ENCODE data around the gene KLHL11.
A peak's percentile ranks its signal among the peaks of the same experiment; 100 is the strongest.
"Not testable (repeated sequence)": the region's sequence is repeated elsewhere in the genome, so short reads cannot be mapped to it uniquely, and the experiment has no call there.

KLHL11 gene

GRCh38 chr17:41885733-41886132 is 20.5 kb upstream of the KLHL11 start:
- DNase-seq (ENCODE audit: low read depth), result no peak

- no peak for DNase-seq (ENCODE audit: low read depth)
Observed at GRCh38 chr17:41882756-41883155, 17.5 kb upstream of the KLHL11 start.

GRCh38 chr17:41880130-41880529 is 14.9 kb upstream of the KLHL11 start:
- no peak for DNase-seq (ENCODE audit: low read depth)

GRCh38 chr17:41874293-41874670 is 9.1 kb upstream of the KLHL11 start:
- not testable (repeated sequence) for DNase-seq (ENCODE audit: low read depth)

- no peak for DNase-seq (ENCODE audit: low read depth)
Observed at GRCh38 chr17:41873559-41874292, 8.5 kb upstream of the KLHL11 start.

GRCh38 chr17:41871789-41872188 is 6.6 kb upstream of the KLHL11 start:
- no peak for DNase-seq (ENCODE audit: low read depth)

GRCh38 chr17:41870627-41871026 is 5.4 kb upstream of the KLHL11 start:
- no peak for DNase-seq (ENCODE audit: low read depth)

- no peak for DNase-seq (ENCODE audit: low read depth)
Observed at GRCh38 chr17:41870097-41870496, 4.9 kb upstream of the KLHL11 start.

GRCh38 chr17:41869426-41869825 is 4.2 kb upstream of the KLHL11 start:
- no peak for DNase-seq (ENCODE audit: low read depth)

GRCh38 chr17:41868568-41868967 is 3.3 kb upstream of the KLHL11 start:
- no peak for DNase-seq (ENCODE audit: low read depth)

- no peak for DNase-seq (ENCODE audit: low read depth)
Observed at GRCh38 chr17:41865596-41865893, 322 bp upstream of the KLHL11 start.

- peak; percentile 37 for DNase-seq (ENCODE audit: low read depth)
Observed at GRCh38 chr17:41864498-41864835, 756 bp downstream of the KLHL11 start.

GRCh38 chr17:41863074-41863848 is 2.0 kb downstream of the KLHL11 start:
- no peak for DNase-seq (ENCODE audit: low read depth)

GRCh38 chr17:41860254-41860931 is 4.8 kb downstream of the KLHL11 start:
- DNase-seq (ENCODE audit: low read depth), result no peak

GRCh38 chr17:41851382-41851781 is 13.8 kb downstream of the KLHL11 start:
- not testable (repeated sequence) for DNase-seq (ENCODE audit: low read depth)

- DNase-seq (ENCODE audit: low read depth), result no peak
Observed at GRCh38 chr17:41849251-41849990, 15.8 kb downstream of the KLHL11 start.

- no peak for DNase-seq (ENCODE audit: low read depth)
Observed at GRCh38 chr17:41848788-41849187, 16.4 kb downstream of the KLHL11 start.

GRCh38 chr17:41844971-41845370 is 20.3 kb downstream of the KLHL11 start:
- DNase-seq (ENCODE audit: low read depth), result no peak

GRCh38 chr17:41840781-41841180 is 24.4 kb downstream of the KLHL11 start:
- DNase-seq (ENCODE audit: low read depth), result not testable (repeated sequence)

GRCh38 chr17:41839448-41839847 is 25.8 kb downstream of the KLHL11 start:
- DNase-seq (ENCODE audit: low read depth), result not testable (repeated sequence)

GRCh38 chr17:41837761-41838538 is 27.3 kb downstream of the KLHL11 start, which contains the start of gene KLHL10:
Gene KLHL10, plus strand, starts transcription at chr17:41837825. Its CDS starts 108 bp downstream, at chr17:41837933.
- no peak for DNase-seq (ENCODE audit: low read depth)

All from activated gamma-delta T cell treated with anti-CD3 and anti-CD28 coated beads, Interleukin-2, amount 50 U/mL, for 16 hours (primary cell).